HepG2 (cell line): ENCODE measurements around the gene ZBTB4. TPM values are rescaled to one million over a fixed set of nuclear protein-coding genes. Genes with fewer than 3 reads are reported as not detected.

ENCODE experiments used
- CCAR2 ChIP-seq: fragments of 200-400 bp; formaldehyde crosslinking; optimal IDR thresholded peaks from 2 replicates; pipeline ENCODE3; 2018; ENCODE audit warnings: low read depth, mild to moderate bottlenecking, low read length, moderate library complexity
- DNMT3B ChIP-seq: conservative IDR thresholded peaks from 2 replicates; pipeline ENCODE4 v1.6.1; 2016; ENCODE audit warnings: missing biosample characterization, control low read depth
- HDAC6 ChIP-seq: fragments of 200-600 bp; sonication (generic); IDR thresholded peaks from 2 replicates; pipeline ENCODE4 v1.7.0; 2017; ENCODE audit warnings: mild to moderate bottlenecking, antibody characterized with exemption, low read length, low read depth
- HOXA5 ChIP-seq: sonication (generic); formaldehyde crosslinking; IDR thresholded peaks from 2 replicates; pipeline ENCODE4 v1.4.0; 2020; ENCODE audit warnings: missing genetic modification reagents
- NCOA1 ChIP-seq: sonication (generic); formaldehyde crosslinking; IDR thresholded peaks from 2 replicates; pipeline ENCODE4 v1.9.0; 2021; ENCODE audit warnings: missing genetic modification reagents
- PRPF4 ChIP-seq: fragments of 200-400 bp; formaldehyde crosslinking; IDR thresholded peaks from 2 replicates; pipeline ENCODE4 v1.6.1; 2016; ENCODE audit warnings: low read length, low read depth; ENCODE audit not compliant: poor library complexity, severe bottlenecking
- RELA ChIP-seq: sonication (generic); formaldehyde crosslinking; IDR thresholded peaks from 2 replicates; pipeline ENCODE4 v1.4.0; 2020; ENCODE audit warnings: missing genetic modification reagents
- YEATS4 ChIP-seq: sonication (generic); formaldehyde crosslinking; IDR thresholded peaks from 2 replicates; pipeline ENCODE4 v1.4.0; 2020; ENCODE audit warnings: missing genetic modification reagents, borderline replicate concordance
- ZHX2 ChIP-seq, 2 experiments: sonication (generic) in 1 of 2; formaldehyde crosslinking in 1 of 2; IDR thresholded peaks; 2 replicates each; pipeline versions ENCODE4 v1.6.1 to v1.9.0; 2014 to 2022; ENCODE audit warnings: antibody characterized with exemption in 1 of 2, borderline replicate concordance in 1 of 2, inconsistent platforms in 1 of 2, low read depth in 1 of 2, missing genetic modification reagents in 1 of 2
- ZNF7 ChIP-seq: IDR thresholded peaks from 2 replicates; pipeline ENCODE4 v1.6.1; 2016; ENCODE audit warnings: missing biosample characterization, missing genetic modification reagents
- ZNF850 ChIP-seq: sonication (generic); formaldehyde crosslinking; conservative IDR thresholded peaks from 2 replicates; pipeline ENCODE4 v1.9.0; 2021; ENCODE audit warnings: mild to moderate bottlenecking, missing genetic modification reagents
- polyA plus RNA-seq, 8 experiments: library from polyadenylated mRNA; depleted of rRNA in 3 of 8; stranded (reverse) in 7 of 8; unstranded in 1 of 8; fragments of >200 nt; fragmentation: Illumina TruSeq in 4 of 8; extraction: Trizol in 4 of 8; gene quantifications; 2 replicates each; pipeline versions ENCODE4 v1.2.1 to v1.2.3, GENCODE V29; 2011 to 2016; ENCODE audit warnings: low read depth in 4 of 8, missing spikeins in 1 of 8, mixed read lengths in 1 of 8; ENCODE audit not compliant: insufficient read depth in 1 of 8
- total RNA-seq, 5 experiments: library from RNA; depleted of rRNA; stranded (reverse); fragments of >200 nt; fragmentation: Illumina TruSeq; extraction: Trizol; gene quantifications; 2 replicates each; pipeline ENCODE4 v1.2.3, GENCODE V29; 2016; ENCODE audit warnings: low read depth in 1 of 5

ZBTB4 gene
- total and polyA plus RNA-seq, 2 of the 13 experiments (the other 11 are each of a cell fraction or from before 2014, with no cell fraction given) = 4.3 to 7.4 TPM

DNA sequence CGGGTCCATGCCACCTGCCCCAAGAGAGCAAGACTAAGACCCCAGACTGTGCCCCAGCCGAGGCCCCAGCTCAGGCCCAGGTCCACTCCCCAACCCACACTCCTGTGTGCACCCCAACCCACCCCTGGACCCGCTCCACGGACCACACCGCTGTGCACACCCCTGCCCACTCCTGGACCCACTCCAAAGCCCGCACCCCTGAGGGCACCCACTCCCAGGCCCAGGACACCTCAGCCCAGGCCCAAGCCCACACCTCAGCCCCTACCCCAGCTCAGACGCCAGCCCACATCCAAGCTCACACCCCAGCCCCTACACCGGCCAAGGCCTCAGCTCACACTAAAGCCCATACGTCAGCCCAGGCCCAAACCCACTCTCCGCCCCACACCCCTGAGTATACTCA lies 49.7 kb downstream of the ZBTB4 start (continued):
- TF ChIP-seq ZHX2 (IDR thresholded peaks at IDR 0.05; ENCODE audit: low read depth) (no peak), ZHX2 (CRISPR knock-in tag; IDR thresholded peaks at IDR 0.05; ENCODE audit: borderline replicate concordance) (no peak), HDAC6 (no peak), RELA (CRISPR knock-in tag) (no peak), NCOA1 (CRISPR knock-in tag) (no peak), DNMT3B (no peak), ZNF850 (CRISPR knock-in tag) (no peak), ZNF7 (no peak), CCAR2 (no peak), YEATS4 (no peak), HOXA5 (CRISPR knock-in tag) (no peak), PRPF4 (no peak)
